H9 (cell line): ENCODE results near the gene SEMA4A. TPM values are rescaled to one million over a fixed set of nuclear protein-coding genes. Genes with fewer than 3 reads are reported as not detected.
"Not testable (repeated sequence)": the region's sequence is repeated elsewhere in the genome, so short reads cannot be mapped to it uniquely, and the experiment has no call there.

Source experiments
- DNase-seq: peaks from one replicate; pipeline ENCODE4 v3.0.0-alpha.2; 2017
- H2AFZ ChIP-seq: one replicate; pipeline ENCODE4 v1.6.1; 2013; ENCODE audit warnings: mild to moderate bottlenecking, low read length, control low read depth, moderate library complexity
- H2AK5ac ChIP-seq: 2 replicates; pipeline ENCODE4 v1.6.1; 2013; ENCODE audit warnings: low read length, control low read depth, mixed read lengths; ENCODE audit not compliant: insufficient read length
- H2BK120ac ChIP-seq: one replicate; pipeline ENCODE4 v1.6.1; 2013; ENCODE audit warnings: low read depth, mild to moderate bottlenecking, low read length, control low read depth, inconsistent platforms; ENCODE audit not compliant: poor library complexity, severe bottlenecking
- H2BK12ac ChIP-seq: 2 replicates; pipeline ENCODE4 v1.6.1; 2013; ENCODE audit warnings: low read length, control low read depth, mixed read lengths, low read depth; ENCODE audit not compliant: insufficient read length
- H2BK15ac ChIP-seq: 2 replicates; pipeline ENCODE4 v1.6.1; 2013; ENCODE audit warnings: low read depth, low read length, control low read depth
- H2BK20ac ChIP-seq: one replicate; pipeline ENCODE4 v1.6.1; 2013; ENCODE audit warnings: low read depth, mild to moderate bottlenecking, low read length, control low read depth, inconsistent platforms; ENCODE audit not compliant: poor library complexity, severe bottlenecking
- H2BK5ac ChIP-seq: 2 replicates; pipeline ENCODE4 v1.6.1; 2013; ENCODE audit warnings: low read length, control low read depth, mixed read lengths; ENCODE audit not compliant: insufficient read length
- H3K14ac ChIP-seq: 2 replicates; pipeline ENCODE4 v1.6.1; 2013; ENCODE audit warnings: low read length, control low read depth; ENCODE audit not compliant: insufficient read depth
- H3K18ac ChIP-seq: 2 replicates; pipeline ENCODE4 v1.6.1; 2013; ENCODE audit warnings: low read depth, mild to moderate bottlenecking, mixed read lengths, low read length, control low read depth; ENCODE audit not compliant: insufficient read length
- H3K23ac ChIP-seq: 2 replicates; pipeline ENCODE4 v1.6.1; 2013; ENCODE audit warnings: low read length, control low read depth, mixed read lengths, low read depth; ENCODE audit not compliant: insufficient read length
- H3K23me2 ChIP-seq: 2 replicates; pipeline ENCODE4 v1.6.1; 2013; ENCODE audit warnings: low read depth, mild to moderate bottlenecking, mixed read lengths, low read length, control low read depth; ENCODE audit not compliant: insufficient read length, poor library complexity, severe bottlenecking
- H3K27ac ChIP-seq: 2 replicates; pipeline ENCODE4 v1.5.1; 2013; ENCODE audit warnings: low read length, control low read depth, mixed read lengths, low read depth; ENCODE audit not compliant: insufficient read length
- H3K27me3 ChIP-seq: 2 replicates; pipeline ENCODE4 v1.6.1; 2013; ENCODE audit warnings: low read length, control low read depth, inconsistent platforms; ENCODE audit not compliant: insufficient read depth
- H3K4ac ChIP-seq: 2 replicates; pipeline ENCODE4 v1.6.1; 2013; ENCODE audit warnings: low read depth, mild to moderate bottlenecking, control low read depth, inconsistent platforms, low read length, moderate library complexity
- H3K4me1 ChIP-seq: 2 replicates; pipeline ENCODE4 v1.6.1; 2013; ENCODE audit warnings: low read length, control low read depth, inconsistent platforms; ENCODE audit not compliant: insufficient read depth
- H3K4me2 ChIP-seq: 2 replicates; pipeline ENCODE4 v1.6.1; 2013; ENCODE audit warnings: low read length, control low read depth, mixed read lengths; ENCODE audit not compliant: insufficient read length, insufficient read depth
- H3K56ac ChIP-seq: 2 replicates; pipeline ENCODE4 v1.6.1; 2013; ENCODE audit warnings: low read depth, mild to moderate bottlenecking, mixed read lengths, low read length, control low read depth; ENCODE audit not compliant: insufficient read length
- H3K79me1 ChIP-seq: 2 replicates; pipeline ENCODE4 v1.6.1; 2013; ENCODE audit warnings: low read depth, mild to moderate bottlenecking, moderate library complexity, low read length, control low read depth, inconsistent platforms; ENCODE audit not compliant: insufficient read depth, poor library complexity, severe bottlenecking
- H3K79me2 ChIP-seq: 2 replicates; pipeline ENCODE4 v1.6.1; 2013; ENCODE audit warnings: low read length, control low read depth, inconsistent platforms; ENCODE audit not compliant: insufficient read depth
- H3K9ac ChIP-seq: 2 replicates; pipeline ENCODE4 v1.6.1; 2013; ENCODE audit warnings: low read length, control low read depth, mixed read lengths; ENCODE audit not compliant: insufficient read length; ENCODE audit errors: extremely low read depth
- H3K9me3 ChIP-seq: one replicate; pipeline ENCODE4 v1.6.1; 2013; ENCODE audit warnings: low read depth, low read length, inconsistent platforms; ENCODE audit not compliant: control insufficient read depth
- H3T11ph ChIP-seq: one replicate; pipeline ENCODE4 v1.6.1; 2013; ENCODE audit warnings: mild to moderate bottlenecking, low read length, control low read depth, inconsistent platforms
- H4K20me1 ChIP-seq: one replicate; pipeline ENCODE4 v1.6.1; 2013; ENCODE audit not compliant: control insufficient read depth, insufficient read length, insufficient read depth
- H4K5ac ChIP-seq: 2 replicates; pipeline ENCODE4 v1.6.1; 2013; ENCODE audit warnings: low read depth, mild to moderate bottlenecking, mixed read lengths, low read length, control low read depth; ENCODE audit not compliant: insufficient read length
- H4K8ac ChIP-seq: replicated peaks from 2 replicates; pipeline ENCODE4 v1.6.1; 2013; ENCODE audit warnings: low read length, control low read depth, mixed read lengths, low read depth; ENCODE audit not compliant: insufficient read length
- H4K91ac ChIP-seq: 2 replicates; pipeline ENCODE4 v1.6.1; 2013; ENCODE audit warnings: low read depth, mild to moderate bottlenecking, moderate library complexity, mixed read lengths, low read length, control low read depth; ENCODE audit not compliant: insufficient read length
- H3K27ac Mint-ChIP-seq, 3 experiments: 2 replicates in 2 of 3; 3 replicates in 1 of 3; pipeline ENCODE4 v1.8.0; 2020 to 2021; ENCODE audit warnings: mixed read lengths in 3 of 3, mild to moderate bottlenecking in 1 of 3, moderate library complexity in 1 of 3
- H3K27me3 Mint-ChIP-seq: 2 replicates; pipeline ENCODE4 v1.8.0; 2021; ENCODE audit warnings: low read depth, mild to moderate bottlenecking, moderate library complexity, mixed read lengths
- H3K36me3 Mint-ChIP-seq, 3 experiments: 2 replicates in 2 of 3; 3 replicates in 1 of 3; pipeline ENCODE4 v1.8.0; 2020 to 2021; ENCODE audit warnings: low read depth in 3 of 3, mixed read lengths in 3 of 3; ENCODE audit not compliant: insufficient read depth in 1 of 3
- H3K4me1 Mint-ChIP-seq, 2 experiments: 2 replicates each; pipeline ENCODE4 v1.8.0; 2020; ENCODE audit warnings: mixed read lengths in 2 of 2
- H3K4me3 Mint-ChIP-seq, 2 experiments: 2 replicates in 1 of 2; 3 replicates in 1 of 2; pipeline ENCODE4 v1.8.0; 2020 to 2021; ENCODE audit warnings: mild to moderate bottlenecking in 2 of 2, mixed read lengths in 2 of 2, moderate library complexity in 1 of 2
- H3K9me3 Mint-ChIP-seq, 2 experiments: 2 replicates in 1 of 2; 3 replicates in 1 of 2; pipeline ENCODE4 v1.8.0; 2020; ENCODE audit warnings: mild to moderate bottlenecking in 2 of 2, mixed read lengths in 2 of 2, moderate library complexity in 1 of 2
- WGBS: extraction: QIAGEN DNeasy Blood & Tissue Kit; methylation state at CpG from one replicate; pipeline ENCODE4 v1.1.7; 2013; ENCODE audit warnings: missing lambda C conversion rate, low lambda C conversion rate, mixed read lengths; ENCODE audit not compliant: insufficient read length; ENCODE audit errors: extremely low coverage; 5-methylcytosine and 5-hydroxymethylcytosine counted together
- total RNA-seq: library from RNA; stranded (reverse); gene quantifications from 2 replicates; pipeline ENCODE4 v1.2.1, GENCODE V29; 2021

SEMA4A gene
- total RNA-seq, 1 experiment from 2014 or later = 11.1 TPM

DNA sequence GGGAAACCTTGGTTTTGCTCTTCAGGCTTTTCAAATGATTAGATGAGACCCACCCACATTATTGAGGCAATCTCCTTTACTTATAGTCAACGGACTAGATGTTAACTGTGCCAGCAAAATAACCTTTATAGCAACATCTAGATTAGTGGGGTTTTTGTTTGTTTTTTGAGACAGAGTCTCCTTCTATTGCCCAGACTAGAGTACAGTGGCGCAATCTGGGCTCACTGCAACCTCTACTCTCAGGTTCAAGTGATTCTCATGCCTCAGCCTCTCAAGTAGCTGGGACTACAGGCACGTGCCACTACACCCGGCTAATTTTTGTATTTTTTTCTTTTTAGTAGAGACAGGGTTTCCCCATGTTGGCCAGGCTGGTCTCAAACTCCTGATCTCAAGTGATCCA is 36.9 kb downstream of the SEMA4A start:
- not testable (repeated sequence) for H3K4me1 ChIP-seq, H4K91ac ChIP-seq, H2BK120ac ChIP-seq, H3K4me3 Mint-ChIP-seq, H4K20me1 ChIP-seq, H2AK5ac ChIP-seq, H2BK12ac ChIP-seq, H3K27ac Mint-ChIP-seq, H2BK20ac ChIP-seq, H3K79me2 ChIP-seq, H3K9ac ChIP-seq, H4K5ac ChIP-seq, H3K14ac ChIP-seq, H3K4ac ChIP-seq, H4K8ac ChIP-seq, H3K18ac ChIP-seq, H2AFZ ChIP-seq, DNase-seq, H3K79me1 ChIP-seq, H3K27me3 Mint-ChIP-seq, H3K27ac ChIP-seq, H3K27me3 ChIP-seq, H3T11ph ChIP-seq, H3K23ac ChIP-seq, H3K4me2 ChIP-seq, H2BK5ac ChIP-seq, H3K56ac ChIP-seq, H2BK15ac ChIP-seq
- H3K23me2 ChIP-seq = peaks cover 11% of the 10 kb centered on the region
- no CpG with 5 or more reads among the region's 4 CpGs for WGBS
- Mint-ChIP-seq H3K36me3 (peaks cover 7 to 32% (median 28%) of the 10 kb centered on the region in 3 experiments), H3K4me1 (peaks cover 21 to 22% of the 10 kb centered on the region in 2 experiments), H3K9me3 (peaks cover 22 to 26% of the 10 kb centered on the region in 2 experiments)
- H3K9me3 ChIP-seq = peaks cover 11% of the 10 kb centered on the region
